GM19239 (cell line): Measurements from ENCODE around the gene SAFB2.

Experiments used
- DNase-seq: peaks from one replicate; pipeline ENCODE4 v3.0.0; 2011; ENCODE audit warnings: low spot score; ENCODE audit not compliant: insufficient read length
- FAIRE-seq: peaks from 2 replicates; lab custom pipeline; 2011; peaks lifted over from hg19 to GRCh38; lab: Jason Lieb, UNC

The SAFB2 gene

DNA sequence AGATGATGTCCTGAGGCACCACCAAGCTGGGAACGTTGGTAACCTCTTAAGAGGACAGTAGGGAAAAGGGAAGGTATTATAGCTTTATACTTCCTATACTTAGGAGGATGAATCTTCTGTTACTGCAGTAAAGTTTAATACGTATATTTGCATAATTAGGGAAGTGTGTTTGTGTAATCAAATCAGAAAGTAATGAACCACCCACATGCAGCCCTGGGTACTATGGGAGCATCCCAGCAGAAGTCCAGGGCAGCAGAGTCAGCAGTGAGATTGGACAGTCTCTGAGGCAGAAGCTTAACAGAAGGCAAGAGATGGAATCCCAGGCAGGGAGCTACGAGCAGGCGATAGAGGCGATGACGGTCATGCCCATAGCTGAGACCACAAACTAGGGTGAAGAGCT is 12.9 kb upstream of the SAFB2 start:
- no peak for FAIRE-seq

GRCh38 chr19:5632657-5633056 is 10.1 kb upstream of the SAFB2 start:
- no peak for FAIRE-seq
- no peak for DNase-seq

More for the DNA sequence above, 12.9 kb upstream of the SAFB2 start:
- DNase-seq: no peak

GRCh38 chr19:5632241-5632612 is 9.7 kb upstream of the SAFB2 start:
- DNase-seq (no peak), FAIRE-seq (no peak)

DNA sequence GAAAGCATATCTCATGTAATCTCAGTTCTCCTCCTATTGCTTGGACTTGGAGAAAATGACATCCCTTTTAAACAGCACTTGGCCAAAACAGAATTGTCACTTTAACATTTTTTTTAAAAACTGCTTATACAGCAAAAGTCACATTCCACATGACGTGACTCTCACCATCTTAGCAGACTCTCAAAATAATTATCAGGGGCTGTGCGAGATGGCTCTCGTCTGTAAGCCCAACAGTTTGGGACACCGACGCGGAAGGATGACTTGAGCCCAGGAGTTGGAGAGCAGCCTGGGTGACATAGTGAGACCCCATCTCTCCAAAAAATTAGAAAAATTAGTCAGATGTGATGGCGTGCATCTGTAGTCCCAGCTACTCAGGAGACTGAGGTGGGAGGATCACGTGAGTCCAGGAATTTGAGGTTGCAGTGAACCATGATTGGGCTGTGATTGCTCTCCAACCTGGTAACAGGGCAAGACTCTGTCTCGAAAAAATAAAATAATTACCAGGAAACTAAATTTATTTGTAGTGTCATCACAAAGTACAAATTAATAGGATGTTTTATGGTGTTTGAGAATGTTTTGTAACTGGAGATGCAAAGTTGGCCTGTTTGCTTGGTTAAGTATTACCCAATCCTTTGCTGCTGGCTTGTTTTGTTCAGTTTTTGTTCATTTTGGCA is 9.1 kb upstream of the SAFB2 start:
- FAIRE-seq: no peak
- no peak for DNase-seq

DNA sequence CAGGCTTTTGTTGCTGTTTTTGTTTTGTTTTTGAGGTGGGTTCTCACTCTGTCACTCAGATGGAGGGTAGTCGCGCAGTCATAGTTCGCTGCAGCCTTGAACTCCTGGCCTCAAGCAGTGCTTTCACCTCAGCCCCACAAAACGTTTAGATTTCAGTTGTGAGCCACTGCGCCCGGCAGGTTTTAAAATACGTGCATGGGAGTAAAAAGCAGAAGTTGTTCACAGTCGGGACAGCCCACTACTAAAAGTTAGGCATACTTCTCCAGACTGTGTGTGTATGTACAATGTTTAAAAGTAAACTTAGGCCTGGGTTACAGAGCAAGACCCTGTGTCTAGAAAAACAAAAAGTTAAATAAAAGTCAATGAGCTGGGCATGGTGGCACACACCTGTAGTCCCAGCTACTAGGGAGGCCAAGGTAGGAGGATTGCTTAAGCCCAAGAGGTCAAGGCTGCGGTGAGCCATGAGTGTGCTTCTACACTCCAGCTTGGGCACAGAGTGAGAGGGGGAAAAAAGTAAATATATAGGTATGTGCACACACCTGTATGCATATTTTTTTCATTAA is 6.4 kb upstream of the SAFB2 start:
- FAIRE-seq (no peak), DNase-seq (no peak)

GRCh38 chr19:5628461-5628860 is 5.9 kb upstream of the SAFB2 start:
- DNase-seq (no peak), FAIRE-seq (no peak)

GRCh38 chr19:5627395-5627904 is 4.9 kb upstream of the SAFB2 start:
- DNase-seq (peak; percentile 33), FAIRE-seq (peak; percentile 87)

GRCh38 chr19:5625641-5626040 is 3.1 kb upstream of the SAFB2 start:
- FAIRE-seq: no peak
- DNase-seq: no peak

DNA sequence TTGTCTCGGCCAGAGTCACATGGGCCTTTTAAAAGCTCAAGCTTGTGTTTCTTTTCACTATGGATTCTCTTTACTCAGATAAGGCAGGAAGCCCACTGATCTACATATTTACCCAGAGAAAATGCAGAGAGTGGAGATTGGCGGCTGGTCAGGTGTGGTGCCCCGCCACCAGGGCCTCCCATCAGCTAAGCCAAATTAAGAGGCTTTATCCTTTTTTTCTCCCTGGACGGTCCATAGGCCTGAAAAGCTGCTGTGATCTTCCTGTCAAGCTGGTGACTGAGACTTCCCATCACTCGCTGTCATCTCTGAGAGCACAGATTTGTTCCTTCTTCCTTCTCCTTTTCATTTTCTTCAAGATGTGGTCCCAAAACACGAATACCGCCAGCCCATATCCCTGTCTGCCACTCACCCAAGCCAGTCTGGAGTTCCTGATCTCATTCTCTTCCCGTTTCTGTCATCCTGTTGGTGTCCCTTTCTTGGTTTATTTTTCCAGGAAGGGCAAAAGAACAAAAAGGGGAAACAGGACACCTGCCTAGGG is 2.2 kb upstream of the SAFB2 start:
- no peak for DNase-seq
- FAIRE-seq: peak; percentile 21

- FAIRE-seq (peak; percentile 64), DNase-seq (no peak)
These were observed 1.6 kb upstream of the SAFB2 start for GRCh38 chr19:5624018-5624663.

GRCh38 chr19:5623397-5624017 is 931 bp upstream of the SAFB2 start:
- DNase-seq: no peak
- peak; percentile 35 for FAIRE-seq

DNA sequence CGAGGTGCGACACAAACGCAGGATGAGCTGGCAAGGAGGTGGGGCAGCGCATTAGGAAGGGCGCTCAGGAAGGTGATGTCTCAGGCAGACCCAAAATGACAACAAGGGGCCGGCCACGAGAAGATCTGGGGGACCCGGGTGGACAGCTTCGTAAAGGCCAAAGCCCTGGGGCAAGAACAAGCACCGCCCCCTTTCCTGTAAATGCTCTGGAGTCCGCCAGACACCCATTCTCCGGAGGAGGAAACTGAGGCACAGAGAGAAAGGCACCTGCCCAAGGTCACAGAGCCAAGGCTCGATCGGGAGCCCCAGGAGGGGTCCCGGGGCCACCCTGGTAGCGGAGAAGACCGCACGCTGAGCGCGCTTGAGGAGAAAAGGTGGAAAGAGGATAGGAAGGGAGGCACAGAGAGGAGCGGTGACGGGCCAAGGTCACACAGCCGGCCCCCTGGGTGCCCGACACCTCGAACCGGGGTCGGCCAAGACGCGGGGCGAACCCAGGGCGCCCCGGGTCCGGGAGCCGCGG is 571 bp downstream of the SAFB2 start:
- DNase-seq: no peak
- peak; percentile 64 for FAIRE-seq

- no peak for DNase-seq
- no peak for FAIRE-seq
These were observed 1.1 kb downstream of the SAFB2 start for GRCh38 chr19:5621311-5621944.

GRCh38 chr19:5619946-5620345 is 2.6 kb downstream of the SAFB2 start:
- DNase-seq: no peak
- FAIRE-seq: no peak

DNA sequence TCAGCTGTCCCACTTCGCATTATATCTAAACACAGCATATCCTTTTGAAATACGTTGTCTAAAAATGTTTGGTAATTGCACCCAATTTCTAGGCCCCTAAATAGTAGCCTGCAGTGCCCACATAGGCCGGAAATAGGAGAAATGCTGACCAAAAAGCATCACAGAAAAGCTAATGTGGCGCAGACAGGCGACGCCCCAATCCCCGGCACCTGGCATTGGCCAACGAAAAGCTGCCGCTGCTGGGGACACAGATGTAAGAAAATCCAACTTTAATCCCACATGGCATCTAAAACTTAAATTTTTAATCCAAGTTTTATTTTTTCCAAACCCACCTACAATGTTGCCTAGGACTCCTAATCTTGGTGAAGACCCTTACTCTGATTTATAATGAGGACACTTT is 4.0 kb downstream of the SAFB2 start:
- FAIRE-seq: no peak

GRCh38 chr19:5617080-5617479 is 5.5 kb downstream of the SAFB2 start:
- no peak for DNase-seq
- no peak for FAIRE-seq

More for the DNA sequence above, 4.0 kb downstream of the SAFB2 start:
- no peak for DNase-seq

DNA sequence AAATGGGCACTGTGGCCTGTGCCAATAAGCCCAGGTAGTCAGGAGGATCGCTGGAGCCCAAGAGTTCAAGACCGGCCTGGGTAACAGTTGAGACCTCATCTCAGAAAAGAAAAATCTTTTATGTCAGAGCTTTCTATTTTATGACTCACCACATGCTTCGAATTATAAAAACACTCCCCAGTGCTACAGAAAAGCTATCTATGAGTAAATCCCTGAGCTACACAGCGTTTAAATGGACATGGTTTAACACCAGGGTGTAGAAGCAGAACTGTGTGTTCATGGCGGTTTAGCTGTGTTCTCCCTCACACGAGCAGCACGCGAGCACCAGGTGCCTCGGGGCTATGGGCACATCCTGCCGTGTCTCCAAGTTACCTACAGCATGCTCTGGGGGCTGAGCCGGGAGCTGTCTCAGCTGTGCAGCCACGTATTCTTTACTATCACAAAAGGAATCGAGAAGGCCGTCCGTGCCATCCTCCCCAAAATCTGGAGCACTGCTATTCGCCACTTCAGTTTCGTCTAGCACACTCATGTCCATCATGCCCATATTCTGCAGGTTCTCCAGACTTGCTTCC is 6.7 kb downstream of the SAFB2 start:
- DNase-seq (no peak), FAIRE-seq (no peak)

DNA sequence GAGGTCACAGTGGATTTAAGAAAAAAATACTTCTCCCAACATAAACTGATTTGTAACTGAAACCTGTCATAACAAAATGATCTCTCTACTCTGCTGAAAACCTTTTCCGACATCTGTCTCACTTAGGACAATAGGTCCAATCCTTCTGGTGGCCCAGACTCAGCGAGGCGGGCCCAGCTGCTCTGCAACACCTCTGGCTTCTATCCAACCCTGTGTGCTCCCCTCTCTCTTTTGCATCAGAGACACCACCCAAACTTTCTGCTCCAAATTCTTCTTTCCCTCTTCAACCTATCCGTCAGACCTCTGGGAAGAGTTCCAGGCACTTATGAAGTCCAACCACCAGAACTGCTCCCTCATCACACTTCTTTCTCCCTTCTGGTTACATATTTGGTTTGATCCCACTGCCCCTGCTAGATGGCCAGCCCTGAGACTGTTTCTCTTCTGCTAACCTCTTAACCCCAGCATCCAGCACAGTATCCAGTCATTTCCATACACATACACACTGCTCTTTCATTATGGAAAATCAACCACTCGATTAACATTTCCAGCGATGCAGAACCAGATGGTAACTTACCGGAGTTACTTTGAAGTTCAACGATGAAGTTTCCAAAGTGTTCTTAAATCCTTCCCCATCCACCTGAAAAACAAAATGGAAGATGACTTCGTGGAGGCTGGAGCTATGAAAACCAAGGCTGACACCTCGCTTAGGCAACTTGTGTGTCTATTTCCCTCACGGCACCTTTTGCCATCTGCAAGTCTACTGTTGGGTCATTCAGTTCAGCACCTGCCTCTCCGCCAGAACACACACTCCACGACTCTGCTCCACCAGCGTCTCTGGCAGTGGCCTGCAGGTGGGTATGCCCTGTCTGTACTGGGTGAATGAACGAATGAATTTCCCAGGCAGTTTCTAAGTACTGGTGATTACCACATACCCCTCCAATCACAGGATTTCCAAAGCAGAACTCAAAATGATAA is 9.4 kb downstream of the SAFB2 start:
- DNase-seq (no peak), FAIRE-seq (no peak)
